Upper lobe of right lung (tissue), 1 donor: ENCODE results near the gene TARBP2. TPM values are rescaled to one million over a fixed set of nuclear protein-coding genes. Genes with fewer than 3 reads are reported as not detected.
A peak's percentile ranks its signal among the peaks of the same experiment; 100 is the strongest.

Experiments used
- ATAC-seq: fragments of 200-7000 bp; cut with Tn5 transposase; one replicate; pipeline ENCODE4 v1.9.1; 2020; ENCODE audit warnings: mild to moderate bottlenecking, moderate library complexity
- DNase-seq: peaks from one replicate; pipeline ENCODE4 v3.0.0-alpha.2; 2020
- H3K27ac ChIP-seq: fragments of 200-600 bp; one replicate; pipeline ENCODE4 v1.8.0; 2022
- H3K27me3 ChIP-seq: fragments of 200-600 bp; one replicate; pipeline ENCODE4 v1.8.0; 2022; ENCODE audit warnings: mild to moderate bottlenecking
- H3K36me3 ChIP-seq: fragments of 200-600 bp; one replicate; pipeline ENCODE4 v1.8.0; 2022
- H3K4me1 ChIP-seq: fragments of 200-600 bp; one replicate; pipeline ENCODE4 v1.8.0; 2022
- H3K4me3 ChIP-seq: fragments of 200-600 bp; one replicate; pipeline ENCODE4 v1.8.0; 2022; ENCODE audit warnings: mild to moderate bottlenecking
- H3K9me3 ChIP-seq: fragments of 200-600 bp; one replicate; pipeline ENCODE4 v1.8.0; 2022
- intact Hi-C: fragments of 100-400 bp; cut with DNase I; formaldehyde crosslinking; loops from one replicate; pipeline ENCODE4 v1.11.0; 2022
- total RNA-seq: library from RNA; stranded (reverse); fragmentation: NEBNext Ultra II Directional; extraction: Animal tissue kit (Norgen Biotek cat#: 25700); gene quantifications from one replicate; pipeline ENCODE4 v1.2.1, GENCODE V29; 2021
- TF ChIP-seq, protein P1 (sequence below): fragments of 200-600 bp; IDR thresholded peaks from one replicate; pipeline ENCODE4 v1.8.0; 2022; ENCODE audit warnings: antibody characterized with exemption
- donor health status: DM: no; HTN: yes; CAD: no; lungs with severe emphysema.

The TARBP2 gene
- total RNA-seq, 1 donor from 2014 or later: 33.1 TPM

DNA sequence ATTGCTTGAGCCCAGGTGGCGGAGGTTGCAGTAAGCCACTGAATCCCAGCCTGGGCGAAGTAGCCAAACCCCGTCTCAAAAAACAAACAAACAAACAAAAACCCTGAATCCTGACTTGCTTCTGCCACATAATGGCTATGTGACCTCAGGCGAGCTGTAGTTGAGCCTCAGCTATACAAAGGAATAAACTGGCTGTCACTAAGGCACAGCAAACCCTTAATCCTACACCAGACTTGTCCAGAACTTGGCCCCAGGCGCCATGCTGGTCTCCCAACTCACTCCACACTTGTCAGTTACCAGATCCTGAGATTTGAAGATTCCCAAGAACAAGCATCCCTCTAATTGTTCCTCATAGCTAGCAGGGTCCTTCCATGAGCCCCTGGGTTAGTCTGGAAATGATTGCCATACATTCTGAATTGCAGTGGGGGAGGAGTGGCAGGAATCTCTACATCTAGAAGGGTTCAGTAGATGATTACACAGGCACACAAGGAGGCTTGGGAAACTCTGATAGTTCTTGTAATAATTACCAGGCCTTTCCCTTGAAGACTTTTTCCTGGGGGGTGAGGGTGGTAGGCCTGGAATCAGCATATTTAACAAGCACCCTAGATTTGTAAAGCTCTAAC lies 11.7 kb upstream of the TARBP2 start:
- no peak overlapping the region for H3K4me3 ChIP-seq

DNA sequence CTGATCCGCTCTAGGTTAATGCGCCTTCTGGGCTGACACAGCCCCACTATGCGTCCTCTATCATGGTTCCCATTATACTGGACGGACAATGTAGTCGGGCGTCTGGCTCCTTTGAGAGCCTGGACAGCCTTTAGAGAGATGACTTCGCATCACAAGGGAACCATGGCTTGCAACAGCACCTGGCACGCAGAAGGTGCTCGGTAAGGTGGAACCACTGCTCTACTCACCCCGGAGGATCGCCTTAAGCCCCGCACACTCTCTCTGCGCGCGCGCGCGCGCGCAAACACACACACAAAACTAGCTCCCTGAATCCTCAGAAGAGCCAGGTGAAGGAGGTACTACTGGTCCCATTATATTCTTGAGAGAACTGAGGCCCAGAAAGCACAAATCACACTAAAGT lies 8.9 kb upstream of the TARBP2 start:
- Histone ChIP-seq H3K9me3 (no peaks in the 10 kb centered on the region), H3K27me3 (no peaks in the 10 kb centered on the region), H3K4me1 (peaks cover 37% of the 10 kb centered on the region), H3K27ac (peak overlapping the region; percentile 81), H3K4me3 (peak overlapping the region; percentile 62), H3K36me3 (peaks cover 10% of the 10 kb centered on the region)
- intact Hi-C loops: no loop called here
- ATAC-seq (no peak), DNase-seq (peak; percentile 61)
- TF ChIP-seq, protein P1, sequence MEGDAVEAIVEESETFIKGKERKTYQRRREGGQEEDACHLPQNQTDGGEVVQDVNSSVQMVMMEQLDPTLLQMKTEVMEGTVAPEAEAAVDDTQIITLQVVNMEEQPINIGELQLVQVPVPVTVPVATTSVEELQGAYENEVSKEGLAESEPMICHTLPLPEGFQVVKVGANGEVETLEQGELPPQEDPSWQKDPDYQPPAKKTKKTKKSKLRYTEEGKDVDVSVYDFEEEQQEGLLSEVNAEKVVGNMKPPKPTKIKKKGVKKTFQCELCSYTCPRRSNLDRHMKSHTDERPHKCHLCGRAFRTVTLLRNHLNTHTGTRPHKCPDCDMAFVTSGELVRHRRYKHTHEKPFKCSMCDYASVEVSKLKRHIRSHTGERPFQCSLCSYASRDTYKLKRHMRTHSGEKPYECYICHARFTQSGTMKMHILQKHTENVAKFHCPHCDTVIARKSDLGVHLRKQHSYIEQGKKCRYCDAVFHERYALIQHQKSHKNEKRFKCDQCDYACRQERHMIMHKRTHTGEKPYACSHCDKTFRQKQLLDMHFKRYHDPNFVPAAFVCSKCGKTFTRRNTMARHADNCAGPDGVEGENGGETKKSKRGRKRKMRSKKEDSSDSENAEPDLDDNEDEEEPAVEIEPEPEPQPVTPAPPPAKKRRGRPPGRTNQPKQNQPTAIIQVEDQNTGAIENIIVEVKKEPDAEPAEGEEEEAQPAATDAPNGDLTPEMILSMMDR: no peak

More for the DNA sequence above, 11.7 kb upstream of the TARBP2 start:
- H3K36me3 ChIP-seq: peaks cover 36% of the 10 kb centered on the region
- intact Hi-C loops: no loop called here
- peak; percentile 29 for DNase-seq
- TF ChIP-seq, protein P1: no peak
- ATAC-seq: no peak
- H3K4me1 ChIP-seq: peaks cover 19% of the 10 kb centered on the region
- no peak overlapping the region for H3K27ac ChIP-seq
- H3K9me3 ChIP-seq: no peaks in the 10 kb centered on the region
- H3K27me3 ChIP-seq: no peaks in the 10 kb centered on the region

DNA sequence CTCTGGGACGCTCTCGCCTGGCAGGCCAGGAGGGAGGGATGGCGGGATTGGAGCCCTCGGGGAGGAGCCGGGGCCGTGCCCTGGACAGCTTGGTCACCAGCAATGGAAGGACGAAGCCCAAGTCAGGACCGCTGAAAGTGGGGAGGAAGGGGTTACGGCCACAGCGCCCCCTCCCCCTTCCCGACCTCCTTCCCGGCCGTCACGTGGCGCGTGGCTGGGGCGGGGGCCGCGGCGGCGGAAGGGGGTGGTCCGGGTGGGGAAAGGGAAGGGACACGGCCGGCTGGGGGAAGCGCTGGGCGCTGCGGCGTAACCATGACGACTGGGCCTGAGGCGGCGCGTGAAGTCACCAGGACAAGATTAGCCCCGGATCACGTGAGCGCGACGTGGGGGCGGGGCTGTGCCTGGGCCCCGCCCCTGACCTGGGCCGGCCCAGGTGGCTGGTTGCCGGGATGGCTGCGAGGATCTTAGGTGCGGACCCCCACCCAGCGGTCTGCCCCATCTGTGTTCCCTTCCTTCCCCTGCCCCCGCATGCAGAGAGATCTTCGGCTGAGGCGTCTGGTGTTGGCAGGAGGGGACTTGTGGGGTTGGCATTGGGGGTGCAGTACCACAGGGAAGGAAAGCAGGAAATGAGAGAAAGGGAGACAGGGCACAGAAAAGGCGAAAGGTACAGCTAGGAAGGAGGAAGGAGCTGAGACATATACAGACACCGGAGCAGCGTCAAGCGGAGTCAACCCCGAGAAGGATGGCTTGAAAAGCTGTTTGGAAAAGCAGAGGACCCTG lies 8.1 kb upstream of the TARBP2 start:
- Histone ChIP-seq H3K36me3 (peaks cover 2% of the 10 kb centered on the region), H3K9me3 (no peaks in the 10 kb centered on the region), H3K27me3 (no peaks in the 10 kb centered on the region), H3K4me1 (peaks cover 43% of the 10 kb centered on the region), H3K27ac (peak overlapping the region; percentile 81), H3K4me3 (peak overlapping the region; percentile 62)
- peak; percentile 96 for DNase-seq
- intact Hi-C loops: no loop called here
- TF ChIP-seq, protein P1: no peak
- peak; percentile 97 for ATAC-seq

DNA sequence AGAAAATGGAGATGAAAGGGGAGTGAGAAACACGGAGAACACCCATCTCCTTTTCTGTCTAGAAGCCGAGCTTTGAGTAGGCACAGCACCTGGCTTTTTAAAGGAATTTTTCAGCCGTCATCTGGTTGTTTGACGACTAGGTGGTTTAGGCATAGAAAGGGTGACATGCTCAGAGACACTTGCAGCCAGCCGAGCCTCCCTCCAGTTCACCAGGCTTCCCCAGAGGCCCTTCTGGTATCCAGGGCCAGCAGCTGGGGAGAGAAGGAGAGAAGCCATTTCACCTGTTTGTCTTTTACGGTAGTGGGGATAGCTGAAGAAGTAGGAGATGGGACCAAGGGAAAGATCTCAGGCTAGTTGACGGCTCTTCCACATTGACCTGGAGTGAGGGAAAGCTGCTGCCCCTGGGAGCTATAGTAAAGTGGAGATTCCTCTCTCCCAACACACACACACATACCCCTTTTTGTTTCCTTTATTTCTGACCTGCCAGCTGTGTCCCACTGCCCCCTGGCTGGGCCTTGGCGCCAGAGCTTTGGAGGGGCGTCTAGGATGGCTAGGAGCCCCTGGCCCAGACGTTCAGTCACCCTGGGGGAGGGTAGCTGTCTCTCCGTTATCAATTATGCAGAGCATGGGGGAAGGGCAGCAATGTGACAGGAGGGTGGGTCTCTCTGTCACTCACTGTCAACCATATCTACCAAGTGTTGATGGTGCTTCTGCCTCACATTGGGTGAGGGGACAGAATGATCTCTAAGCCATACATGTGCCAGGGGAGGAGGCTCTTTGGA lies 7.3 kb upstream of the TARBP2 start:
- Histone ChIP-seq H3K4me3 (peak overlapping the region; percentile 62), H3K36me3 (no peaks in the 10 kb centered on the region), H3K4me1 (peaks cover 49% of the 10 kb centered on the region), H3K27ac (peak overlapping the region; percentile 81), H3K27me3 (no peaks in the 10 kb centered on the region), H3K9me3 (no peaks in the 10 kb centered on the region)
- TF ChIP-seq, protein P1: no peak
- intact Hi-C loops: no loop called here
- DNase-seq (peak; percentile 38), ATAC-seq (no peak)

DNA sequence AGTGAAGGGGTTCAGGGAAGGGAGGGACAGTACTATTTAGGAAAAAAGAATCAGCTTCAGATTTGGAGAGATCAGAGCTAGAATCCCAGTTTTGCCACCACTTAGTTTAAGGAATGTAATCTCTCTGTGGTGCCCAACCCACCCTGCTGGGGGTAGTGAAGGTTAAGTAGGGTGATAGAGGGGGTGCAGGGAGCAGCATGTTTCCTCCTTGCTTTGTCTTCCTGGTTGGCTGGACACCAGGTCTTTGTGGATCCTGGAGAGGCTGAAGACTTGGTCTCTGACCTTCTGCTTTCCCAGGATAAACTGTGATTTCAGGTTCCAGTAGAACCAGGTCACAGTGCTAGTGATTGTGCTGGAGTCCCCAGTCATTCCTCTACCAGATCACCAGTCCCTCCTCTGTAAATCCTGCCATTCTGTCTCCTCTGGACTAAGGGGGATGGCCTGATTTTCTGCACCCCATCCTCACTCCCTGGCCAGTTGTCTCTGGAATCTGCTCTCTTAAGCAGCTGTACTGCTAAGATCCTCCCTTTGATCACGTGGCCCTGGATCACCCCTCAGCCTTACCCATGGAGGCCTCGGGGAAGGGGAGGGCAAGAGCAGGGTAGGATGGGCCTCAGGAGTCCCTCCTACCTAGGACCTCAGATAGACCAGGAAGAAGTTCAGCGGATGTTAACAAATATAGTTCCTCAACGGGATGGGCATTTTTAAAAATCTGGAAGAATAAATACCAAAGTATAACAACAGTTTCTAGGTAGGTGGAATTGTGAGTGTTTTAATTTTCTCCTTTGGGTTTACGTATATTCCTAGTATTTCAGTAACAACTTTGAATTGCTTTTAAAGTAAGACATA lies 5.0 kb upstream of the TARBP2 start:
- TF ChIP-seq, protein P1: no peak
- H3K36me3 ChIP-seq: no peaks in the 10 kb centered on the region
- no peak for ATAC-seq
- H3K27ac ChIP-seq: peak overlapping the region; percentile 8
- H3K4me3 ChIP-seq: peak overlapping the region; percentile 7
- H3K27me3 ChIP-seq: no peaks in the 10 kb centered on the region
- H3K4me1 ChIP-seq: peaks cover 49% of the 10 kb centered on the region
- peak; percentile 64 for DNase-seq
- no peaks in the 10 kb centered on the region for H3K9me3 ChIP-seq
- intact Hi-C loops: no loop called here
